ENCODE data around the gene MAP3K9. TPM values are rescaled to one million over a fixed set of nuclear protein-coding genes. Genes with fewer than 3 reads are reported as not detected.

The MAP3K9 gene
- total RNA-seq, 1 experiment from 2014 or later: 28.0 TPM

- H3K4me3 Mint-ChIP-seq: no peak overlapping the region
- ChIA-PET CTCF (interaction anchor here (0.6 to 2.4 kb wide), 40 partner anchors 8 to 316 kb away, joined by 3 to 20 read pairs (median 4); partner anchors contain the start of genes MAP3K9, PCNX1 and TTC9), POLR2A (no interaction called here)
- peak; percentile 9; the same call in 1 of the 2 replicates for ATAC-seq
- peaks cover 52% of the 10 kb centered on the region for H3K4me1 Mint-ChIP-seq
- TF ChIP-seq ATF1 (CRISPR knock-in tag; IDR thresholded peaks at IDR 0.05) (no peak), OVOL2 (CRISPR knock-in tag; IDR thresholded peaks at IDR 0.05; ENCODE audit: borderline replicate concordance) (no peak), TEAD1 (CRISPR knock-in tag; IDR thresholded peaks at IDR 0.05) (no peak), CDX4 (CRISPR knock-in tag; IDR thresholded peaks at IDR 0.05; ENCODE audit: borderline replicate concordance) (no peak), HMGXB4 (CRISPR knock-in tag; IDR thresholded peaks at IDR 0.05) (no peak), MYBL2 (CRISPR knock-in tag; IDR thresholded peaks at IDR 0.05) (no peak)
- no peaks in the 10 kb centered on the region for H3K27me3 Mint-ChIP-seq (ENCODE audit: low read depth)
- H3K36me3 Mint-ChIP-seq: no peaks in the 10 kb centered on the region
- DNase-seq (ENCODE audit: low spot score): no peak
- no peaks in the 10 kb centered on the region for H3K9me3 Mint-ChIP-seq
- H3K27ac Mint-ChIP-seq: no peak overlapping the region
Measured at GRCh38 chr14:70713511-70713916, 95.8 kb downstream of the MAP3K9 start.

- no peak for DNase-seq (ENCODE audit: low spot score)
- no peak for ATAC-seq
- TF ChIP-seq, protein P1, sequence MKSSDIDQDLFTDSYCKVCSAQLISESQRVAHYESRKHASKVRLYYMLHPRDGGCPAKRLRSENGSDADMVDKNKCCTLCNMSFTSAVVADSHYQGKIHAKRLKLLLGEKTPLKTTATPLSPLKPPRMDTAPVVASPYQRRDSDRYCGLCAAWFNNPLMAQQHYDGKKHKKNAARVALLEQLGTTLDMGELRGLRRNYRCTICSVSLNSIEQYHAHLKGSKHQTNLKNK (CRISPR knock-in tag; IDR thresholded peaks at IDR 0.05): no peak
- no peaks in the 10 kb centered on the region for H3K36me3 Mint-ChIP-seq
- H3K4me1 Mint-ChIP-seq: peaks cover 56% of the 10 kb centered on the region
- H3K27ac Mint-ChIP-seq: 0 out of 2 replicates have a peak overlapping the region, but pooled peaks have one; percentile 13
- ChIA-PET POLR2A (no interaction called here), CTCF (interaction anchor here (0.6 to 2.4 kb wide), 40 partner anchors 8 to 315 kb away, joined by 3 to 20 read pairs (median 4); partner anchors contain the start of genes MAP3K9, PCNX1 and TTC9)
- no peaks in the 10 kb centered on the region for H3K9me3 Mint-ChIP-seq
- no peak overlapping the region for H3K4me3 Mint-ChIP-seq
- H3K27me3 Mint-ChIP-seq (ENCODE audit: low read depth): no peaks in the 10 kb centered on the region
Measured at GRCh38 chr14:70713096-70713495, 96.2 kb downstream of the MAP3K9 start.

DNA sequence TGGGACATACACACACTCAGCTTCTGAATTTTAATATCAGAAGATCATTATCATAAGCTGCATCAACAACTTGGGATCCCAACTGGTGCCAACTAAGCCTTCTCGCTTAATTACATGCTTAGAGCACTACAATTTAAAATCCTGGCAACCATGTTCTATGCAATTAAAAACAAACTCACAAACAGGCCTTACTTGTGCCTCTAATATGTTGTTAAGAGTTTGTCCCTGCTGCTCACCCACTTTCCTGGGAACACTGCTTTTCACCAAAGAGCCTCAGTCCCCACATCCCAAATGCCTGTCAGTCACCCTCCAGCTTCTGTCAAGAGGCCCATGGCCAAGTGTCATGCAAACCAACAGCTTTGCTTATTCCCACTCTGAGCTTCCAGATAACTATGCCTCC, 97.9 kb downstream of the MAP3K9 start:
- Mint-ChIP-seq H3K9me3 (no peaks in the 10 kb centered on the region), H3K27me3 (ENCODE audit: low read depth) (no peaks in the 10 kb centered on the region), H3K4me1 (peaks cover 65% of the 10 kb centered on the region), H3K4me3 (no peak overlapping the region), H3K27ac (no peak overlapping the region), H3K36me3 (no peaks in the 10 kb centered on the region)
- no peak for TF ChIP-seq NR2C2 (CRISPR knock-in tag; IDR thresholded peaks at IDR 0.05)
- TF ChIP-seq TEAD1 (CRISPR knock-in tag; IDR thresholded peaks at IDR 0.05): no peak
- no peak for TF ChIP-seq JAZF1 (CRISPR knock-in tag; IDR thresholded peaks at IDR 0.05)
- DNase-seq (ENCODE audit: low spot score) (no peak), ATAC-seq (no peak)
- ChIA-PET CTCF (no interaction called here), POLR2A (no interaction called here)

- Mint-ChIP-seq H3K4me1 (peaks cover 75% of the 10 kb centered on the region), H3K36me3 (no peaks in the 10 kb centered on the region), H3K9me3 (peaks cover 6% of the 10 kb centered on the region; the same call in 1 of the 2 replicates), H3K27ac (peak overlapping the region; percentile 97), H3K4me3 (peak overlapping the region; percentile 7; the same call in 1 of the 2 replicates), H3K27me3 (ENCODE audit: low read depth) (no peaks in the 10 kb centered on the region)
- ATAC-seq (peak; percentile 20), DNase-seq (ENCODE audit: low spot score) (no peak)
- ChIA-PET POLR2A (interaction anchor here (0.7 kb wide), 1 partner anchor 24 kb away, joined by 3 read pairs; no protein-coding TSS in a partner anchor), CTCF (interaction anchor here (0.5 to 3.7 kb wide), 7 partner anchors 11 to 113 kb away, joined by 4 to 23 read pairs (median 10); partner anchors contain the start of gene TTC9)
- no peak for TF ChIP-seq ZNF317 (CRISPR knock-in tag; IDR thresholded peaks at IDR 0.05; ENCODE audit: borderline replicate concordance, low read depth)
- TF ChIP-seq ETV6 (CRISPR knock-in tag; IDR thresholded peaks at IDR 0.05): no peak
- TF ChIP-seq MAX (CRISPR knock-in tag; IDR thresholded peaks at IDR 0.05): 0 out of 2 replicates have a peak, but pooled peaks have one; percentile 33
- no peak for TF ChIP-seq AFF4 (CRISPR knock-in tag; IDR thresholded peaks at IDR 0.05; ENCODE audit: borderline replicate concordance)
- no peak for TF ChIP-seq ZNF396 (CRISPR knock-in tag; IDR thresholded peaks at IDR 0.05; ENCODE audit: borderline replicate concordance)
- TF ChIP-seq, protein P2, sequence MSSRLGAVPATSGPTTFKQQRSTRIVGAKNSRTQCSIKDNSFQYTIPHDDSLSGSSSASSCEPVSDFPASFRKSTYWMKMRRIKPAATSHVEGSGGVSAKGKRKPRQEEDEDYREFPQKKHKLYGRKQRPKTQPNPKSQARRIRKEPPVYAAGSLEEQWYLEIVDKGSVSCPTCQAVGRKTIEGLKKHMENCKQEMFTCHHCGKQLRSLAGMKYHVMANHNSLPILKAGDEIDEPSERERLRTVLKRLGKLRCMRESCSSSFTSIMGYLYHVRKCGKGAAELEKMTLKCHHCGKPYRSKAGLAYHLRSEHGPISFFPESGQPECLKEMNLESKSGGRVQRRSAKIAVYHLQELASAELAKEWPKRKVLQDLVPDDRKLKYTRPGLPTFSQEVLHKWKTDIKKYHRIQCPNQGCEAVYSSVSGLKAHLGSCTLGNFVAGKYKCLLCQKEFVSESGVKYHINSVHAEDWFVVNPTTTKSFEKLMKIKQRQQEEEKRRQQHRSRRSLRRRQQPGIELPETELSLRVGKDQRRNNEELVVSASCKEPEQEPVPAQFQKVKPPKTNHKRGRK (CRISPR knock-in tag; IDR thresholded peaks at IDR 0.05; ENCODE audit: borderline replicate concordance): no peak
Measured at GRCh38 chr14:70709726-70710382, 99.5 kb downstream of the MAP3K9 start.

Measured in WTC11 (cell line).